Hindlimb muscle (tissue), 1 donor: ENCODE measurements around the gene CCDC183. TPM values are rescaled to one million over a fixed set of nuclear protein-coding genes. Genes with fewer than 3 reads are reported as not detected.

Experiments
- DNase-seq: peaks from one replicate; pipeline ENCODE4 v3.0.0-alpha.2; 2013
- polyA plus RNA-seq: library from polyadenylated mRNA; unstranded; fragments of 120-200 nt; gene quantifications from one replicate; pipeline ENCODE4 v1.2.1, GENCODE V29; 2013; ENCODE audit not compliant: insufficient read length

The CCDC183 gene
- polyA plus RNA-seq, 1 donor = 3.0 TPM

- DNase-seq = no peak
Observed at GRCh38 chr9:136850866-136851775, 55.0 kb downstream of the CCDC183 start.

GRCh38 chr9:136851941-136852663 is 56.0 kb downstream of the CCDC183 start, which contains the start of gene MAMDC4:
MAMDC4 (plus strand) TSS chr9:136852346; CDS start chr9:136852417, 71 bp downstream.
- no peak for DNase-seq

- DNase-seq = no peak
Observed at GRCh38 chr9:136852664-136853595, 56.8 kb downstream of the CCDC183 start.

GRCh38 chr9:136853596-136854112 is 57.5 kb downstream of the CCDC183 start:
- no peak for DNase-seq

- DNase-seq = no peak
Observed at GRCh38 chr9:136854113-136854841, 58.1 kb downstream of the CCDC183 start.

- DNase-seq = no peak
Observed at GRCh38 chr9:136854842-136855460, 58.8 kb downstream of the CCDC183 start.

GRCh38 chr9:136855461-136856078 is 59.4 kb downstream of the CCDC183 start:
- DNase-seq = no peak

- no peak for DNase-seq
Observed at GRCh38 chr9:136856079-136856476, 59.9 kb downstream of the CCDC183 start.

- DNase-seq = no peak
Observed at GRCh38 chr9:136856541-136857141, 60.5 kb downstream of the CCDC183 start.

GRCh38 chr9:136857166-136857565 is 61.0 kb downstream of the CCDC183 start:
- DNase-seq = no peak

Other genes with a start within 250 kb of the CCDC183 start
- gene EGFL7, start 133.4 kb upstream of the CCDC183 start, polyA plus RNA-seq = 90.8 TPM
- 19.1 TPM for gene AGPAT2, start 108.9 kb upstream of the CCDC183 start, polyA plus RNA-seq
- 20.4 TPM for gene DIPK1B, start 83.8 kb upstream of the CCDC183 start, polyA plus RNA-seq
- 5.6 TPM for gene LCN10, start 53.4 kb upstream of the CCDC183 start, polyA plus RNA-seq
- not detected for gene LCN6, start 47.8 kb upstream of the CCDC183 start, polyA plus RNA-seq
- 7.1 TPM for gene LCN8, start 38.1 kb upstream of the CCDC183 start, polyA plus RNA-seq
- gene LCN15, start 31.8 kb upstream of the CCDC183 start, polyA plus RNA-seq = 0.62 TPM
- 35.7 TPM for gene TMEM141, start 5.0 kb upstream of the CCDC183 start, polyA plus RNA-seq
- 62.6 TPM for gene RABL6, start 11.6 kb downstream of the CCDC183 start, polyA plus RNA-seq
- 2.8 TPM for gene AJM1, start 46.1 kb downstream of the CCDC183 start, polyA plus RNA-seq
- 109 TPM for gene PHPT1, start 53.1 kb downstream of the CCDC183 start, polyA plus RNA-seq
- gene MAMDC4, start 56.0 kb downstream of the CCDC183 start, polyA plus RNA-seq = 5.9 TPM
- 336 TPM for gene EDF1, start 70.0 kb downstream of the CCDC183 start, polyA plus RNA-seq
- 13.7 TPM for gene TRAF2, start 90.2 kb downstream of the CCDC183 start, polyA plus RNA-seq
- 45.6 TPM for gene FBXW5, start 148.4 kb downstream of the CCDC183 start, polyA plus RNA-seq
- 0.90 TPM for gene C8G, start 148.9 kb downstream of the CCDC183 start, polyA plus RNA-seq
- gene LCN12, start 155.9 kb downstream of the CCDC183 start, polyA plus RNA-seq = 0.67 TPM
- gene PTGDS, start 181.2 kb downstream of the CCDC183 start, polyA plus RNA-seq = 24.2 TPM
- gene LCNL1, start 186.7 kb downstream of the CCDC183 start, polyA plus RNA-seq = 0.85 TPM
- gene PAXX, start 196.1 kb downstream of the CCDC183 start, polyA plus RNA-seq = 23.9 TPM
- gene CLIC3, start 200.2 kb downstream of the CCDC183 start, polyA plus RNA-seq = 0.54 TPM
- 18.4 TPM for gene ABCA2, start 231.9 kb downstream of the CCDC183 start, polyA plus RNA-seq
- 0.10 TPM for gene FUT7, start 235.8 kb downstream of the CCDC183 start, polyA plus RNA-seq
- gene NPDC1, start 249.8 kb downstream of the CCDC183 start, polyA plus RNA-seq = 44.1 TPM